ENCODE measurements around the gene SYS1. TPM values are rescaled to one million over a fixed set of nuclear protein-coding genes. Genes with fewer than 3 reads are reported as not detected.

The SYS1 gene
- polyA plus RNA-seq, 3 donors, result 32.3 to 33.8 (median 33.8) TPM

DNA sequence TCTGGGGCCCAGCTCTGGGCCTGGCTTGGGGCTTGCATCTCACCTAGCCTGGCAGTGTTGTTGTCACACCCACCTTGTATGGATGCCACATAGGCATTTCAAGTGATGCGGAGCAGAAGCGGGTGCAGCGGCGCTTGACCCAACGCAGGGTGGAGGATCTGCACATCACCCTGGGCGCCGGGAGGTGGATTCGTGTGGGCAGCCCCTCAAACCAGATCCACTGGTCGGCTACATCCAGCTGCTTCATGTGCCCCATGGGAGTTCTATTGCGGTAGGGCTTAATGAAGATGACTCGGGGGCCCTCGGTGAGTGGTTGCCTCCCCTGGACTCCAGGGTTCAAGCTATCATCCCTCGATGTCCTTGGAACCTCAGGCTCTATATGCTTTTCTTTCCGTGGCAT is 12.0 kb downstream of the SYS1 start:
- DNase-seq (ENCODE audit: low read depth in 3 of 3, low spot score in 2 of 3), result no peak

DNA sequence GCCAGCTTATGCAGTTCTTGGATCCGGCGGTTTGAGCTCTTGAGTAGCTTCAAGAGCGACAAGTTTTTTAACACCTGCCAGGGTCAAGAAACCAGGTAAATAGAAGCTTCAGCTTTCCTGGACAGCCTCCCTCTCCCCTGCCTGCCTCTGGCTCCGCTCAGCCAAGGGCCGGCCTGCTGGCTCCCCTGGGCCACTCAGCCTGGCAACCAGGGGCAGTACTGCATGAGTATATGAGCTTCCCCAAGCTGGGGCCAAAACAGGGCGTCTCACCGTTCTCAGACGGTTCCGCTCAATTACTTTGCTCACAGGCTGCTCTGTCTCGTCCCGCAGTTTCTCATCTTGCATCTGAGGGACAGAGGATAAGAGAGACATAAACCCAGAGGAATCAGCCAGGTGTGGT is 14.3 kb downstream of the SYS1 start:
- peak in 1 of 3 donors; percentile 41 for DNase-seq (ENCODE audit: low read depth in 3 of 3, low spot score in 2 of 3)

GRCh38 chr20:45378191-45378590 is 15.2 kb downstream of the SYS1 start, which contains the start of gene TP53TG5:
Gene TP53TG5, minus strand, starts transcription at chr20:45378325. Its CDS starts 89 bp downstream, at chr20:45378236.
- DNase-seq (ENCODE audit: low read depth in 3 of 3, low spot score in 2 of 3), result no peak

- no peak for DNase-seq (ENCODE audit: low read depth in 3 of 3, low spot score in 2 of 3)
Observed at GRCh38 chr20:45387274-45387673, 24.3 kb downstream of the SYS1 start.

GRCh38 chr20:45390931-45391330 is 28.0 kb downstream of the SYS1 start:
- DNase-seq (ENCODE audit: low read depth in 3 of 3, low spot score in 2 of 3), result no peak

GRCh38 chr20:45391559-45391958 is 28.6 kb downstream of the SYS1 start:
- DNase-seq (ENCODE audit: low read depth in 3 of 3, low spot score in 2 of 3), result no peak

- no peak for DNase-seq (ENCODE audit: low read depth in 3 of 3, low spot score in 2 of 3)
Observed at GRCh38 chr20:45392733-45393132, 29.8 kb downstream of the SYS1 start.

- DNase-seq (ENCODE audit: low read depth in 3 of 3, low spot score in 2 of 3), result no peak
Observed at GRCh38 chr20:45394221-45395113, 31.5 kb downstream of the SYS1 start.

DNA sequence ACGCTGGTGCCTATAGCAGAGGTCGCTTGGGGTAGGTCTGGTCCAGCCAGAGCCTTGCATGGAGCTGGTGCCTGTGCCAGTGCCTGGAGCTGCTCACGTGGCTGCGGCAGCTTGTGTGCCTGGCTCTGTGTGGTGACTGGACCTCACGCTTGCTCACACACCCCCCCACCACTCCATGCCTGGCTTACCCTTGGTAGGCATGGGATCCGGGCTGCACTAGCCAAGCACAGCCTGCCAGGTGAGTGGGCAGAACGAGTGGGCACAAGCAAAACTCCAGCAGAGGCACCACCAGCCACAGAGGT is 32.1 kb downstream of the SYS1 start:
- DNase-seq (ENCODE audit: low read depth in 3 of 3, low spot score in 2 of 3), result no peak

GRCh38 chr20:45399018-45399417 is 36.1 kb downstream of the SYS1 start:
- no peak for DNase-seq (ENCODE audit: low read depth in 3 of 3, low spot score in 2 of 3)

- DNase-seq (ENCODE audit: low read depth in 3 of 3, low spot score in 2 of 3), result no peak
Observed at GRCh38 chr20:45400346-45401031, 37.5 kb downstream of the SYS1 start.

DNA sequence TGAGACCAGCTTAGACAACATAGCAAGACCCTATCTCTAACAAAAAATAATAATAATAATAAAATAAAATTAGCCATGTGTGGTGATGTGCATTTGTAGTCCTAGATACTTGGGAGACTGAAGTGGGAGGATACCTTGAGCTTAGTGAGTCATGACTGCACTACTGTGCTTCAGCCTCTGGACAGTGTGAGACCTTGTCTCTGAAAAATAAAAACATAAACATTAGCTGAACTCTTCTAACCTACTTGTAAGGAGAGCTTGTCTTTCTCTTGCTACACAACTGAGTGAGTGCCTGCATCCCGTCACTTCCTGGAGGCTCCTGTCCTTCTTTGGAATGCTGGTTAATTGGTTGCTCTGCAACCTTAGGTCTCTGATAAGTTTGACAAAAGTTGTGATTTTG is 40.0 kb downstream of the SYS1 start:
- DNase-seq (ENCODE audit: low read depth in 3 of 3, low spot score in 2 of 3), result no peak

- no peak for DNase-seq (ENCODE audit: low read depth in 3 of 3, low spot score in 2 of 3)
Observed at GRCh38 chr20:45404438-45404837, 41.5 kb downstream of the SYS1 start.

DNA sequence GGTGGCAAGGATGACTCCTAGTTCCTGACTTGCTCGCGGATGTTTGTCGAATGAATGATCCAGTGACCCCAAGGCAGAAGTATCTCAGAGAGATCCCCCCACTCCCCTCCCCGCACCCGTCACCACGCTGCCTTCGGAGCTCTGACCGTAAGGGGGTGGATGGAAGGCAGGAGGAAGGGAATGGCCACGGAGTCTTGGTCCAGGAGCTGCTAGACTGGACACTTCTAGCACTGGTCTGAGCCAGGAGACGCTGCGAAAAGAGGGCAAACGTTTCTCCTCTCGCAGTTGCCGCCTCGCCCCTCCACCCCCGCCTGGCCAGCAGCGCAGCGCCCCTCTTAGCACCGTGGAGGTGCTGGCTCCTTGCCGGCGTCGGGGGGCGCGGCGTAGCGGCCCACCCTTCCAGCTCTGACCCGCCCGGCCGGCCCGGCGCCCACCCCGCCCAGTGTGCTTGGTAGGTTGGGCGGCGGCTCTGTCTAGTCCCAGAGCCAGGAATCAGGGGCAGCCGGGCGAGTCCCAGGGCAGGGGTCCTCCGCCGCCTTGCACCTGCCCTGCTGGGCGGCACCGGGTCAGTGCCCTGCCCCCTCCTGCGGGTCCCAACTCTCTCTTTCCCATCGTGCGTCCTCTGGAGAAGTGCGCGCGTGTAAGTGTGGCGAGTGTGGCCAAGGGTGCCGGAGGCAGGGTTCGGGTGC is 42.8 kb downstream of the SYS1 start:
- no peak for DNase-seq (ENCODE audit: low read depth in 3 of 3, low spot score in 2 of 3)

- peak in 1 of 3 donors; percentile 13 for DNase-seq (ENCODE audit: low read depth in 3 of 3, low spot score in 2 of 3)
Observed at GRCh38 chr20:45406260-45407066, 43.5 kb downstream of the SYS1 start.

DNA sequence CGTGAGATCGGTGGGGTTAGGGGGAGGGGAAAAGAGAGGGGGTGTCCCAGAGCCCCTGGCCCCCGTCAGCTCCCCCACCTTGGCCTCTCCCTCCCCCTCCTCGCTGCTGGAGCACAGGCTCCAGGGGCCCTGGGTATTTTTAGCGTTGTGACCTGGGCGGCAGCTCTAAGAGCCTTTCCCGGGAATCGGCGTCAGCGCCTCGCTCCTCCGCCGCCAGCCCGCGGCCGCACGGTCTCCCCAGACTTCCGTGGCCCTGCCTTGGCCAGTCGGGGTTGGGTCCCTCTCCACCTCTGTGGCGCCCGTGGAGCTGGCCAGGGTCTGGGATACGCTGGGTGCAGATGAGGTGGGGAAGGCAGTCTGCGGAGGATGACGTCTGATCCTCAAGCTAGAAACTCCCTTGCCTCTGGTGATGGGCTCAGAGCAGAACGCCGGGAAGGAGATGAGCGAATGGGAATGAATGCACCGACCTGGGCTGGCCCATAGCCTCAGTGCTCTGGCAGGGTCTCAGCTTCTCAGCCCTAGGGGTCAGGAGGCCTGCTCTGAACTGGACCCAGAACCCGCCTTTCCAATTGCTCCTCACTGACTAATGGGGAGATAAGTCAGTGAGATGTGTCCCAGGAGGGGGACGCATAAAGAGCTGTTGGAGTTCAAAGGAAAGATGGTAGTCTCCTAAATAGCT is 44.2 kb downstream of the SYS1 start:
- DNase-seq (ENCODE audit: low read depth in 3 of 3, low spot score in 2 of 3), result peak in 1 of 3 donors; percentile 8

- no peak for DNase-seq (ENCODE audit: low read depth in 3 of 3, low spot score in 2 of 3)
Observed at GRCh38 chr20:45407783-45408645, 45.1 kb downstream of the SYS1 start, which contains the start of gene DBNDD2. Gene DBNDD2, plus strand, starts transcription at chr20:45408289. Its CDS starts 179 bp downstream, at chr20:45408468.

- no peak for DNase-seq (ENCODE audit: low read depth in 3 of 3, low spot score in 2 of 3)
Observed at GRCh38 chr20:45408646-45409213, 45.8 kb downstream of the SYS1 start.

Data from right renal cortex interstitium (tissue), 3 donors.